Kidney glomerular epithelial cell (primary cell): ENCODE measurements around the gene SNTG2.
"Not testable (repeated sequence)": the region's sequence is repeated elsewhere in the genome, so short reads cannot be mapped to it uniquely, and the experiment has no call there.

ENCODE experiments used
- DNase-seq: peaks from one replicate; lab custom pipeline; 2025; lab: John Stamatoyannopoulos, UW

SNTG2 gene

DNA sequence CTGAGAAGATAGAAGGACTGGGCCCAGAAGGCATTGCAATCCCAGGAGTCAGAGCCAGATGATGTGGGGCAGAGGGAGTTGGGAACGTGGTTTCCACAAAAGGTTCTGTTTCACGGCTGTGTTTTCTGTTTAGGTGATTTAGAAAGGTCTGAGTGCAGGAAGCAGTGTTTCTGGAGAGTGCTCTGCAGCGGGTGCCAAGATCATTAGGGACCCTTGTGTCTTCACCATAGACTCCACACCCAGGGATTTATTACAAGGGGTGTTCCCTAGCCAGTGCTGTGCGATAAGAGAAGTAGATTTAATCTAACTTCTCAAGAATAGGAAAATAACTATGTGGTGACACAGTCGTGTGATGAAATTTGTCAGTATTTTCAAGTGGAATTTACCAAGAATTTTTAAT, 241.5 kb downstream of the SNTG2 start:
- no peak for DNase-seq

DNA sequence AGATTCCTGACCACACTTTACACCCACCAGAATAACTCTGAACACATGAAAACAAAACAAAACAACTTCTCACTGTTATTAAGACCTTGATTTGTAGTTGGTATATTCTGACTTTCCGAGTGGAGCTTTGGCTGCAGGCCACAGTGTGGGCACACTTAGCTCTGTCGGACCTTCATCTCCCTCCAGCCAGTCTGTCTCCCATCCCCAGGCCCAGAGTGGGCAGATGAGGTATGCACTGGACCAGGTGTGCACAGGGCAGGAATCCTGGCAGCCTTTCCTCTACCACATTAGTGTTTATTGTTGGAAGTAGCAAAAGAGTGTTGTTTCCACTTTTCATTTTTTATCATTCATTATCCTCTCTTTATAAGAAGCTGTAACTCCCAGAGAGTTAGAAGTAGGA, 243.2 kb downstream of the SNTG2 start:
- no peak for DNase-seq

DNA sequence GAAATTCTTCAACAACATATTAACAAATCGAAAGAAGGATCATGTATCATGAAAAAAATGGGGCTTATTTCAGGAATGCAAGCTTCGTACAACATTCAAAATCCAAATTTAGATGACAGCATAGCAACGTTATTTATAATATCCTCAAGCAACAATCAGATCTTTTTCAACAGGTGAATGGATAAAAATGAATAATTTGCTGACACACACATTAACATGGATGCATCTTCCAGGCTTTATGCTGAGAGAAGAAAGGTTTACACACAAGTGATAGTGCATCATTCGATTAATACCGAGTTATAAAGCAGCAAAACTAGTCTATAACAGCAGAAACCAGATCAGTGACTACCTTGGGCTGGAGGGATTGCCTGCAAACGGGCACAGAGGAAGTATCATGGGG, 253.1 kb downstream of the SNTG2 start:
- DNase-seq = no peak

DNA sequence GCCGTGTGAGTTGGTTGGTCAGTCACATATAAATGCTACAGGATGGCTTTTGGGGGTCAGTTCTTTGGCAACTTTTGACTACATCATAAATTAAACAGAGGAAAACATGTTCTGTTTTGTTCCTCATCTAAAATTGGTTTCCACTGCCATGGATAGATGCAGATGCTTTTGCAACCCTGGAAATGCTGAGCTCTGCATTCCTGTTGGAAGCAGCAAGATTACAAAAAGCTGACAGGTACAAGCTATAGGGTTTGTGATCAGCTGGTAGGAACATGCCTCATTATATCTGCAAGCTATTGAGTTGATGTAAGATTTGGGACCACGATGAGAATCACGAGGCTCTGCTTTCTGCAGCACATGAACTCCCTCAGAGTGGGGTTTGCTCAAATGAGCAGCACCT, 255.2 kb downstream of the SNTG2 start:
- DNase-seq = no peak

DNA sequence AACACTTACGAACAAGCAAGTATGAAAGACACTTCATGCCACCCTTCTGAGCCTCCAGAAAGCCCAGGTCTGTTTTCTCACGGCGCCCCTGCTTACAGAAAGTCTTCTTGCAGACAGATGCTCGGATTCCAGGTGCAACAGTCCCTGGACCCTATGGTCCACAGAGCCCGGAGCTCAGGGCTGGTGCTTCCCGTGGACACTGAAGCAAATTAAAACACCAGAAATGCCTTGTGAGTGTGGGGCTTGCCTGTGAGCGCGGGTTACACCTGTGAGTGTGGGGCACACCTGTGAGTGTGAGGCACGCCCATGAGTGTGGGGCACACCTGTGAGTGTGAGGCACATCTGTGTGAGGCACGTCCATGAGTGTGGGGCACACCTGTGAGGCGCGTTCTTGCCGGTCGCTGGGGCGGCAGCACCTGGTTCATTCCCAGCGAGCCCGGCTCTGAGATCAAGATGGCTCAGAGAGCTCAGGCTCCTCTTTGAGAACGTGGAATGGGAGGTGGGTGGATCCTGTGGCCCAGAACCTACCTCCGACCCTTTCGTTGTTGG, 257.4 kb downstream of the SNTG2 start:
- DNase-seq = no peak

DNA sequence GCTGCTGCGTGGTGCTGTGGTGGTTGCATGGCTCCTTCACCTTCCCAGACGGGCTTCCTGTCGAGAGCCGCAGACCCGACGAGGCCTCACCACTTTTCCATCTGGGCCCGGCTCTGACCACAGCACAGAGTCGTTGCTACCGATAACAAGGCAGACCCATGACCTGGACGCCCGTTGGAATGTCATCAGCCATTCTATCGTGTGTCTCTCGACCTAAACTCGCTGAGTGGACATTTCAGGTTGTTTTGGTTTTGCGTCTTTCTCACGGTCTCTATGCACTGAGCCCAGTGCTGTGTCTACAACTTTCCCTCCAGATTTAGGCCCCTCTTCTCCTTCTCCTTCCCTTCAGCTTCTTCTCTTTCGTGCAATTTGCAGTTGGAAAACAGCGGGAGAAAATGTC, 257.9 kb downstream of the SNTG2 start:
- DNase-seq = no peak

DNA sequence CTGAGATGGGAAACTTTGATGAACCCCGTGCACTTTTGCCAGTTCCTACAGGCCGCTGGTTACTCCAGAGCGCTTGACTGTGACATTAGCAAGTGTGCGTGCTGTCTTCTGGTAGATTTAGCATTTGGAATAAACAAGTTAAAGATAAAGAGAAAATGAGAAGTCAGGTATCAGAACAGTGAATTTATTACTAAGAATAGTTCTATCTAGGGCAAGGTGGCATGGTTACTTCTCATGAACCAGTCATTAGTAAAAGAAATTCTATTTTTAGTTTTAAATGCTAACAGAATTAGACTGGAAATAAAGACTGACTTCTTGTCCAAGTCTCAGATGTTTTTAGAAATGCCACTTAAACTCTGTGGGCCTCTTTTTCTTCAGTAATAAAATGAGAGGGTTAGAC, 258.6 kb downstream of the SNTG2 start:
- DNase-seq = no peak

DNA sequence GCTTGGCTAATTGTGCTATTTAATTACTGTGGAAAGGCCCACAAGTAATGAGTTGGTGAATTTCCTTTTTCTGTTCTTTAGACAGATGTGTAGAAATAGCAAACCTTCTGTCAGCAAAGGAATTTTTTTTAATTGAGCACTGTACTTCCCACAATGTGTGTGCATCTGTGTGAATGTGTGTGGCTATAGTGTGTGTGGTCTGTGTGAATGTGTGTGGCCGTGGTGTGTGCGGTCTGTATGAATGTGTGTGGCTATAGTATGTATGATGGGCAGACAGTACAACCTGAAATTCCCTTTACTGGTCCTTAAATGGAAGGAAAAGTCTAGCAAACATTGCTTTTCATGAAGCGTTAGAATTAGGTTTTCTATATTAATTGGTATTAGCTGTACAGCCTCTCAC, 259.1 kb downstream of the SNTG2 start:
- DNase-seq = no peak

DNA sequence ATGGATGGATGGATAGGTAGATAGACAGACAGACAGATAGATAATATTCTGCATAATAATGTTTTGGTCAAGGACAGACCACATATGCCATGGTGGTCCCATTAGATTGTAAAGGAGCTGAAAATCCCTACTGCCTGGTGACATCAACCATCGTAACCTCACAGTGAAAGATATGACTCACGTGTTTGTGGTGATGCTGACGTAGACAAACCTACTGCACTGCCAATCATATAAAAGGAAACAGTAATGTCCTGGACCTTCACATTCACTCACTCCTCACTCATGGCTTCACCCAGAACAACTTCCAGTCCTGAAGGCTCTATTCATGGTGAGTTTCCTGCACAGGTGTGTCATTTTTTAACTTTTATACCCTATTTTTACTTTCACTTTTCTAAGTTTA, 259.7 kb downstream of the SNTG2 start:
- no peak for DNase-seq

DNA sequence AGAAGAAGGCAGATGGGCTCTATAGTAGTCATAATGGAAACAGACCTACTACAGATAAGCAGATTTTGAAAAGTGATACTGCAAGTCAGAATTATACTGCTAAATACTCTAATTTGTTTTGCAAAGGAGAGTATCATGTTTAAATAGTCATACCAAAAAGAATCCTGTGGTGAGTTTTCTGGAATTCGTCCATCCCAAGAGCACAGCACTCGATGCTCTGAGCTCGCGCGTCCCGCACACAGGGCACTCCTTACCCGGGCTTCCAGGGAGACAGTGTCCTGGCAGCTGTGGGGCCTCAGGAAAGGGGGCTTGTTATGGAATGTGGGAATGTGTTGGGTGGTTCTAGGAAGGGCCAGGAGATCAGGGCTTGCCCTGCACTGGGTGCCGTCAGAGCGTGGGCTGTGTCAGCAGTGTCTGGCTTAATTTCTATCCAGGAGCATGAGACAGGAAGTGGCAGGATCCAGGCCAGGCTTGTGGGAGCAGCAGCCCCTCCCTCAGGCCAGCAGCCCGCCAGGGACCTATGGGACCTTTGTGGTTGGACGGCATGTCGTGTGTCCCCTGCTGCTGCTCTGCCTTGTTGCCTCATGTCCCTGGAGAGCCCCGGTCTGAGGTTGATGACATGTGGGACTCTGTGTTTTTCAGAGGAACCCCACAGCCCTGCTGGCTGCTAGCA, 269.4 kb downstream of the SNTG2 start:
- DNase-seq = no peak

DNA sequence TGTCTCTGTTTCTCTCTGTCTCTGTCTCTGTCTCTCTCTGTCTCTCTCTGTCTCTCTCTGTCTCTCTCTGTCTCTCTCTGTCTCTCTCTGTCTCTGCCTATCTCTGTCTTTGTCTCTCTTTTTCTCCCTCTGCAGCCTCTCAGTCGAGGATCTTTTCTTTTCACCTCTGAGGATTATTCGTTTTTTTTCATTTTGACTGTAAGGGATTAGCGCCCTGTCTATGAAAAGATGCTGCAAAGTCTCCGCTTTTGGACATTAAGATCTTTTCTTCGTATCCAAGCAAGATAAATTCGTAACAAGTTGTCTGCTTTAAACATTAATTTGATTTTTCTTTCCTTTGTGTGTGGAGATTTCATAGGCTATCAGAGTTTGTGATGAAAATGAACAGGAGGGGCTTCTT, 271.4 kb downstream of the SNTG2 start:
- DNase-seq = no peak

DNA sequence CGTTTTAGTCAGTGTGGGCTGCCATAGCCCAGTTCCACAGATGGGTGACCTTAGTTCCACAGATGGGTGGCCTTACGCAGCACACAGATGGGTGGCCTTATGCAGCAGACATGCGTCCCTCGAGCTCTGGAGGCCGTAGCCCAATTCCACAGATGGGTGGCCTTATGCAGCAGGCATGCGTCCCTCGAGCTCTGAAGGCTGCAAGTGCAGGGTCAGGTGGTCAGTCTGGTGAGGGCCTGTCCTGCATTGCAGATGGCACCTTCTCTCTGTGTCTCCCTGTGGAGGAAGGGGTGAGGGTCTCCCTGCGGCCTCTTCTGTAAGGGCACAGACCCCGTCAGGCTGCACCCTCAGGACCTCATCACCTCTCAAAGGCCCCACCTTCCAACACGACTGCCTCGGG, 273.1 kb downstream of the SNTG2 start:
- no peak for DNase-seq

DNA sequence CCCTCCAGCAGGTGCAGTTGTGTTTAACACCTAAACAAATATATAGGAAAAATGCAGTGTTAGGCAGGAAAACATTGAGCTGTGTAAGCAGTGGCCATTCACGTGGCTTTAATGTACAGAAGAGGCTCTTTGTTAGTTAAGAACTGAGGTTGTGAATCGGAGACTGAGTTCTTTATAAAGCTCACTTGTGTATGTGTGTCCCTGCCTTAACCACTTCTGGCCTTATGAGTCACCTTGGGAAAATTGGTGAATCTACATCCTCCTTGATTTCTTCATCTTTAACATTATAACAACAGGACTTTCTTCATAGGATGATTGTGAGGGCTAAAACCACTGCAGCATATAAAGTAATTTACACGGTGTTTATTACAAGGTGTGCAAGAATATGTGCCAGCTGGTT, 274.3 kb downstream of the SNTG2 start:
- no peak for DNase-seq

DNA sequence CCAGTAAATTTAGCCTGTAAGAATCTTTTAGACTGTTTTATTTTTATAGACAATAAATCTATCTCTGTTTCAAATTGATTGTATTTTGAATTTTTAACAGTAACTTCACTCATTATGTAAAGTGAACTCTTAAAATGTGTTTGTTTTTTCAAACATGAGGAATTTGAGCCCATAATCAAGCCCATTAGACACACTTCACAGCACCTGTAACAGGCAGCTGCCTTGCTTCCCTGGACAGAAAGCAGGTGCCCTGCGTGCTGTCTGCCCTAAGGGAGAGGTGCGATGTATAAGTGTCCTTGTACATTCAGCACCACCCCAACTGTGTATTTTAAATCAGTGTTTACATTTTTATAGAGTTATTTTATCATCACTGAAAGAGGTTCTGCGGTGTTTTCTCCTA, 276.1 kb downstream of the SNTG2 start:
- DNase-seq = no peak

DNA sequence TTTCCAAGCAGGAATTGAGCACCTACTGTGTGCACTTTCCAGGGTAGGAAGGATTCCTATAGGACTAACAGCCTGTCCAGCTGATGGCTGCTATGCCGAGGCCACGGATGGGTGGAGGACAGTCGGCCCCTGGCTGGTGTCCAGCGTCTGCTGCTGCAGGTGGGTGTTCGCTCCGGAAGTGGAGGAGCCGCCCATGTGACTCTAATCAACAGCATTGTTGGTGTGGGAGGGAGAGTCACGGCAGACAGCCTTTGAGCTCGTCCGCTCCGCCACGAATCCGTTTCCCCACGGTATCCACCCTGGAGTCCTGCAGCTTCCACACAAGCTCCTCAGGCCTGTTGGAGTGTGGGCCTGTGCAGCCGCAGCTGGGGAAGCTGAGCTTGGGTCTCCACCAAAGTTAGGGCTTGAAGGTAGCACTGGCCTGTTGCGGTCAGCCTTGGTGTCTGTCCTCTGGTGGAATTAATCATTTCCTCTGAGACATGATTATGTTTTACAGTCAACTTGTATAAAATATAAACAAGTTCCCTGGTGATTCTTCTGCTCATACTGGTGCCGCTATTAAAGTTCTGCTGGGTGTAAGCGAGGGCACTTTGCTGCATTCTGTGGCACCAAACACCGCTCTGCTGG, 276.7 kb downstream of the SNTG2 start:
- DNase-seq = no peak

DNA sequence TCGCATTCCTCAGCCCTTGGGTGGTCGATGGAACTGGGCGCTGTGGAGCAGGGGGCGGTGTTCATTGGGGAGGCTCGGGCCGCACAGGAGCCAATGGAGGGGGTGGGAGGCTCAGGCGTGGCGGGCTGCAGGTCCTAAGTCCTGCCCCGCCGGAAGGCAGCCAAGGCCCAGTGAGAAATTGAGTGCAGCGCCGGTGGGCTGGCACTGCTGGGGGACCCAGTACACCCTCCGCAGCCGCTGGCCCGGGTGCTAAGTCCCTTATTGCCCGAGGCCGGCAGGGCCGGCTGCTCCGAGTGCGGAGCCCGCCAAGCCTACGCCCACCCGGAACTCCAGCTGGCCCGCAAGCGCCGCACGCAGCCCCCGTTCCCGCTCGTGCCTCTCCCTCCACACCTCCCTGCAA, 278.9 kb downstream of the SNTG2 start:
- not testable (repeated sequence) for DNase-seq

DNA sequence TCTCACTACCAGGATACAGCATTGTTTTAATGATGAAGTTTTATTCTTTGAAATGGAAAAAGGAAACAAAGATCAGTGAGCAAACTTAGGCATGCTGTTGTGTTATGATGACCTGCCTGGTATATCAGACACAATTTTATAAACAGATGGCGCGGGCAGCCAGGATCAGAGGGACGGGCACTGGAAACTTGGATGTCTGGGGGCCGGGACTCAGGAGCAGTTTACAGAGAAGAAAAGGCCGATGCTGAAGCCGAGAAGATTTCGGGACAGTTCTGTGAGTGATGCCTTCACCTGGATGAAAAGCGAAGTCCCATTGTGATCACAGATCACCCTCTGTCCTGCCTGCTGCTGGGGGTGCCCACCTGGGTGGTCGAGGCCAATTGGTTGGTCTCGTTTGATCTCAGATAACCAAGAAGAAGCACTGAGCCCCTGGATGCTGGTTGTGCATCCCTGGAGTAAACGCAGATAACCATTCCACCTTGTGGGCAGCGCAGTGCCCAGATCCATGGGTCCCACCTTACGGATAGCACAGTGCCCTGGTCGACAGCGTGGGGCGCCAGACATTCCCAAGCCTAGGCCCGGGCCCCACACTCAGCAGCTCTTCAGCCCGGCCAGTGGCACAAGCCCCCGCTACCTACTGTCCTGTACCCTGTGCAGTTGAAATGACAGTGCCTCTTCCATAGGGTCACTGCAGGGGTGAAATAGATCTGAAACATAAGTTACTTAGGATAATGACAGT, 279.7 kb downstream of the SNTG2 start:
- no peak for DNase-seq

DNA sequence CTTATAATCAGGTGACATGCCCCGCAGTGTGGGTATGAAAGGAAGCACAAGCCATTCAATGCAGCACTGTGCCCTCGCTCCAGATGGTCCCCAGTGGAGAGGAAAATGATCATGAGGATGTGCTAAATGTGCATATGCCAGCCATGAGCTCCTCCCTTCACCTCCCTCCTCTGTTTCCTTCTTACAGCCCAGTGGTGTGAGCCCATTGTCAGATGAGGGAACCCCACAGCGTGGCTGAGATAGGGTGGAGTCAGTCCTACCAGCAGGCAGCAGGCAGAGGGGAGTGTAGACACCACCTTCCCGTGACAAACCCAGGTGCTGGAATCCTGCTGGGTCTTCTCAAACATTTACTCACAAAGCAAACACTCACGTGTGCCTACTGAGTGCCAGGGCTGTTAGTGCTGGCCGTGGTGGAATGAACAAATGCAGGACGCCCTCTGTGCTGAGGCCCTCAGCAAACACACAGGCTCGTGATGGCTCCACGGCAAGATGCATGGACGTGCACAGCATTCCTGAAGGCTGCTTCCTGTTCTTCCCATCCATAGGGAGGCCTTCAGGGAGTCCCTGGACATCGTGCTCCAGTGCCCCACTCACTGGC, 280.9 kb downstream of the SNTG2 start:
- DNase-seq = no peak

DNA sequence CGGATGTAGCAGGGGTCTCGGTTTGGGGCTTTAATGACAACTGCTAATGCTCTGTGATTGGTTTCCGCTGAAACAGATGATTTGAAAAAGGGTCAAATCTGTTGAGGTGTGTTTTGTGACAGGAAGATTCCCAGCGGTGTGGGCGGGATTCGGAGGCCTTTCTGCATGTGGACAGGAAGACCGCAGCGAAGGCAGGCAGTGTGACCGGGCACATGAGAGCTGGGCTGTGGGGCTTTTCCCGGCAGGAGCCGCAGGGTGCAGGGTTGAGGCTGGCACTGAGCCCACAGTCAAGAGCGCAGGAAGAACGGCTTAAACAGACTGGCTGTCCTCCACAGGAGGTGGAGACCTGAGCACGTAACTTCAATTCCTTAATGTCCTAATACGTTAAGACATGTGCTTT, 282.6 kb downstream of the SNTG2 start:
- DNase-seq = no peak

DNA sequence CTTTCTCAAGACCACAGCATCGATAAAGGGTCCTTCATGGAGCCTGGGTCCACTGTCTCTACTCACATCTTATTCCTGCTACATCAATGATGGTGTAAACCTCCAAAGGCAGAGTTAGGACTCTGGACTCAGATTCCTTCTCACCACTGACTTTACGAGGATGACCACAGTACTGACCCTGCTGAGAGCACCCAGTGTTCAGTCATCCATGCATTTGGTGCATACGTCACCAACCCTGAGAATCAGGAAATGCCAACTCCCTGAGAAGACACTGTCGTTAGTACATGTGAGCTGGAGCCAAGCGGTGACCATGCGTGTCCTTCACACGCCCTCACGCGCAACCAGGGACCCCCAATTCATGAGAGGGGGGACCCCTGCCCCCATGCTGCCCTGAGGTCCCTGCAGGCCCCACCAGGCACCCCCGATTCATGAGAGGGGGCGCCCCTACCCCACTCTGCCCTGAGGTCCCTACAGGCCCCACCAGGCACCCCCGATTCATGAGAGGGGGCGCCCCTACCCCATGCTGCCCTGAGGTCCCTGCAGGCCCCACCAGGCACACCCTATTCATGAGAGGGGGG, 284.2 kb downstream of the SNTG2 start:
- peak; percentile 15 for DNase-seq

DNA sequence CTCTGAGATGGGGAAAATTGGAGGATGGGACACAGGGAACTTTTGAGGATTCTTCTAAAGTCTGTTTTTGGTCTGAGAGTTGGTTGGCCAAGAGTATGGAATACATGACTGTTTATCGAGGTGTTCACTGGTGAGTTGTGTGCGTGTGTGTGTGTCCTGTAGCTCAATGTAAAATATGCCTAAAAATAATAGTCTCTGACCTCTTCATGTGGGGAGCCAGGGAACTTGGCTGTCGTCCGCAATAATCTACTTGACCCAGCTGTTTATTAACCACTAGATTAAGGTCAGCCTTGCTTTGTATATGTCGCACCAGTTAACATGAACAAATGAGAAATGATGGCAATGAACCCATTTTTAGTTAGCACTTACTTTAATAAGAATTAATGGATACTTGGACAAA, 285.2 kb downstream of the SNTG2 start:
- no peak for DNase-seq

DNA sequence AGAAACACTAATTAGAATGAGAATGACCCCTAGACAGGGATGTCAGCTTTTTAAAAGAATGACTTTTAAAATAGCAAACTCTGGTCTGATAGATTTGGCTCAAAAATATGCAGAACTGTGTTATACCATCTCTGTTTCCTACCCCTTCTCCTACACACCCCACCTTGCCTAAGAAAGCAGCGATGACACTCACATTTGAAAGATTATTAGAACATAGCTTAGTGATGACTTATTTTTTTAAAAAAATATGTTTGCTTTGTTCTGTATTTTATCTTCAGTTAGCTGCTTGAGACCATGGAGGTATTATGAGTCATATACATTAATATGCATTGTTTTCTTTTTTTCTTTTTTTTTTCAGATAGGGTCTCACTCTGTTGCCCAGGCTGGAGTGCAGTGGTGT, 286.0 kb downstream of the SNTG2 start:
- DNase-seq = peak; percentile 15
